ENCODE data around the gene ZNF804B.

ZNF804B gene

DNA sequence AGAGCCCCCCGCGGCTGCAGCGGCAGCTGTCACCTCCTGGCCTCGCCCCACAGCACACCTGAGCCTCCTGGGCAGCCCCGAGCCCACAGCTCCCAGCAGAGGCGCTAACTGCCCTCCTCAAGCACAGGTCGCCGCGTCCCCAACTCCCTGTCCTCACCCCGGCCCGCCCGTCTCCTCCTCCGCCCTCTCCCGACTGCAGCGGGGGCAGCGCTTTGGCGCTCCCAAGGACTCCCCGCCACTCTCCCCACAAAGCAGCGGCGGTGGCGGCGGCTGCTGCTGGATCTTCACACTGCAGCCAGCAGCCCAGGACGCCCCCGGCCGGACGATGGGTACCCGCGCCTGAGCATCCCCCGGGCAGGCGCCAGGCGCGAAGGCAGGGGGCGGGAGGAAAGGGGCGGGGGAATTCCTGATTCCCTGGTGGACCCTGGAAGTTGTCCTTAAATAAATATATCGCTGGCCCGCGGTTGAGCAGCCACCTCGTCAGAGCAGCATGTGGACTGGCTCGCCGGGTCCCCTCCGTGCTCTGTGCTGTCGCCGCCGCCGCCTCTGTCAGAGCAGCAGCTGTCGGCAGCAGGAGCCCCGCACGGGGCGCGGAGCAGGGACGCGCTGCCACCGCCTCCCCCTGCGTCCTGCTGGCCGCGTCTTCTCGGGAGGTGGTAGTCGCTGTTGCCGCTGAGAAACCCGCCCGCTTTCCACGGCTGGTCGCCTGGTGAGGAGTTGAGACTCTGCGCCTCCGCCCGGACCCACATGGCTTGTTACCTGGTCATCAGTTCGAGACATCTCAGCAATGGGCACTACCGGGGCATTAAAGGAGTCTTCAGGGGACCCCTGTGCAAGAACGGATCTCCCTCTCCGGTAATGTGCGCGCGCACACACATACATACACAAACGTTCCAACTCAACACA is at the start of gene ZNF804B:
ZNF804B (plus strand) TSS at position 471 of the 906 bp plus-strand sequence; CDS start at position 748, 277 bp downstream.
- H3K4me1 Mint-ChIP-seq = peaks cover 8% of the 10 kb centered on the region
- peak within 1 kb of the TSS; percentile 85 to 88 (median 85) for H3K4me3 Mint-ChIP-seq
- H3K27me3 Mint-ChIP-seq (ENCODE audit: low read depth) = peaks cover 78% of the 10 kb centered on the region
- H3K36me3 Mint-ChIP-seq (ENCODE audit: low read depth) = no peaks in the 10 kb centered on the region
- H3K27ac Mint-ChIP-seq = no peak within 1 kb of the TSS
- TF ChIP-seq, protein P1, sequence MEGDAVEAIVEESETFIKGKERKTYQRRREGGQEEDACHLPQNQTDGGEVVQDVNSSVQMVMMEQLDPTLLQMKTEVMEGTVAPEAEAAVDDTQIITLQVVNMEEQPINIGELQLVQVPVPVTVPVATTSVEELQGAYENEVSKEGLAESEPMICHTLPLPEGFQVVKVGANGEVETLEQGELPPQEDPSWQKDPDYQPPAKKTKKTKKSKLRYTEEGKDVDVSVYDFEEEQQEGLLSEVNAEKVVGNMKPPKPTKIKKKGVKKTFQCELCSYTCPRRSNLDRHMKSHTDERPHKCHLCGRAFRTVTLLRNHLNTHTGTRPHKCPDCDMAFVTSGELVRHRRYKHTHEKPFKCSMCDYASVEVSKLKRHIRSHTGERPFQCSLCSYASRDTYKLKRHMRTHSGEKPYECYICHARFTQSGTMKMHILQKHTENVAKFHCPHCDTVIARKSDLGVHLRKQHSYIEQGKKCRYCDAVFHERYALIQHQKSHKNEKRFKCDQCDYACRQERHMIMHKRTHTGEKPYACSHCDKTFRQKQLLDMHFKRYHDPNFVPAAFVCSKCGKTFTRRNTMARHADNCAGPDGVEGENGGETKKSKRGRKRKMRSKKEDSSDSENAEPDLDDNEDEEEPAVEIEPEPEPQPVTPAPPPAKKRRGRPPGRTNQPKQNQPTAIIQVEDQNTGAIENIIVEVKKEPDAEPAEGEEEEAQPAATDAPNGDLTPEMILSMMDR (IDR thresholded peaks at IDR 0.05; ENCODE audit: unreplicated experiment in 3 of 3) = peak in 1 of 3 experiments; percentile 8
- H3K9me3 Mint-ChIP-seq = no peaks in the 10 kb centered on the region

DNA sequence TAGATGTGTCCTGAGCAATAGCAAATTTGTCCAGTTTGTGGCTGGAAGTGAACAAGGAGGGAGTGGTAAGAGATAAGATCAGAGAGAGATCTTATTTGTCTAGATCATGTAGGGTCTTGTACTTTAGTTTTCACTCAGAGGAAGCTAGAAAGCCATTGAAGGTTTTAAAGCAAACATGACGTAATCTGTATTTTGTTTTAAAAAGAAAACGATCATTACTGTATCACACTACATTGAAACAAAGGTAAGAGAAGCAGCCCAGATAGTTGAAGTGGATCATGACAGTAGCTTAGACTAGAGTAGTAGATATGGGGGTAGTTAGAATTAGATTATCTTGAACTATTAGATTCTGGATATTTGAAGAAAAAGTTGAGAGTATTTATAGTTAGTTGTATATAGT is 23.6 kb upstream of the ZNF804B start:
- H3K9me3 Mint-ChIP-seq = no peaks in the 10 kb centered on the region
- no peaks in the 10 kb centered on the region for H3K27me3 Mint-ChIP-seq (ENCODE audit: low read depth)
- H3K27ac Mint-ChIP-seq = no peak overlapping the region
- no peaks in the 10 kb centered on the region for H3K36me3 Mint-ChIP-seq (ENCODE audit: low read depth)
- TF ChIP-seq, protein P1 (IDR thresholded peaks at IDR 0.05; ENCODE audit: unreplicated experiment in 3 of 3) = no peak
- H3K4me3 Mint-ChIP-seq = no peak overlapping the region
- no peaks in the 10 kb centered on the region for H3K4me1 Mint-ChIP-seq

DNA sequence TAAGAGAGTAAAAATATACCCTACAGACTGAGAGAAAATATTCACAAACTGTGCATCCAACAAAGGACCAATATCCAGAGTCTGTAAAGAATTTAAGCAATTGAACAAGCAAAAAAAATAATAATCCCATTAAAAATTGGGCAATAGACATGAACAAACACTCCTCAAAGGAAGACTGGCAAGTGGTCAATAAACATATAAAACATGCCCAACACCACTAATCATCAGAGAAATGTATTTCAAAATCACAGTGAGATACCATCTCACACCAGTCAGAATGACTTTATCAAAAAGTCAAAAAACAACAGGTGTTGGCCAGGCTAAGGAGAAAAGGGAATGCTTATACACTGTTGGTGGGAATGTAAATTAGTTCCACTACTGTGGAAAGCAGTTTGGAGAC is 21.9 kb upstream of the ZNF804B start:
- no peaks in the 10 kb centered on the region for H3K9me3 Mint-ChIP-seq
- H3K27ac Mint-ChIP-seq = no peak overlapping the region
- no peak overlapping the region for H3K4me3 Mint-ChIP-seq
- no peaks in the 10 kb centered on the region for H3K4me1 Mint-ChIP-seq
- no peaks in the 10 kb centered on the region for H3K27me3 Mint-ChIP-seq (ENCODE audit: low read depth)
- TF ChIP-seq, protein P1 (IDR thresholded peaks at IDR 0.05; ENCODE audit: unreplicated experiment in 3 of 3) = no peak
- H3K36me3 Mint-ChIP-seq (ENCODE audit: low read depth) = no peaks in the 10 kb centered on the region

DNA sequence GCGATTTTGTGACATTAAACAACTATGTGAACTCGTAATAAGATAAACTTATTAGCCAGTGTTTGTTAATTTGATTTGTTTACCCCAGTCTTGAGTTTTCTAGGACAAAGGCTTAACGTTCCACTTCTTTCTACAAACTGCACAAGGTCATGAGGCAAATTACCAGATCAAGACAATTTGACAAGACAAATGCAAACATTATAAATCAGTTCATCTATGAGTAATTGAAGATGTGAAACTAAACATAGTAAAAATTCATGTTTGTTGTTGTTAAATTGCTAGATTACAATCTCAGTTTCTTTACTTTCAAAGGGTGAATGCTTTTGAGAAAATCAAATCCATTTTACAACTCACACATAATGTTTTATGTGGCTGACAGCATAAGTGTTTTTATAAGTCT is 13.4 kb upstream of the ZNF804B start:
- H3K9me3 Mint-ChIP-seq = peaks cover 5% of the 10 kb centered on the region
- H3K27ac Mint-ChIP-seq = no peak overlapping the region
- no peaks in the 10 kb centered on the region for H3K4me1 Mint-ChIP-seq
- H3K4me3 Mint-ChIP-seq = no peak overlapping the region
- TF ChIP-seq, protein P1 (IDR thresholded peaks at IDR 0.05; ENCODE audit: unreplicated experiment in 3 of 3) = no peak
- no peaks in the 10 kb centered on the region for H3K27me3 Mint-ChIP-seq (ENCODE audit: low read depth)
- no peaks in the 10 kb centered on the region for H3K36me3 Mint-ChIP-seq (ENCODE audit: low read depth)

DNA sequence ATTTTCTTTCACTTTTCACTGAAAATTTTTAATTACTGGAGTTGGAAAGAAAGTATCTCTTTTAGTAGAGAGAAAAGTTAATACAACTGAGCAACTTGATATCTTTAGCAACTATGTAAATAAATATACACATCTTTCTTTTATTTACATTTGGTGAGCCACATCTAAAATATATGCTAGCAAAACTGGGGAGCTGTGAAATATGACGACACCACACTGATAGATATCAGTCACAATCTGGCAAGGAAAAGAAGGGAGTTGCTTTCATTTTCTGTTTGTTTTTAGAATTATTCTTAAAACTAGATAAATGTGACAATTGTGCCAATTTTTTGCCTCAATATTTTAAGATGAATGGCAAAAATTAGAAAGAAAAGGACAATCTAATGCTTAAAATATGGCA is 2.7 kb upstream of the ZNF804B start:
- H3K4me3 Mint-ChIP-seq = no peak overlapping the region
- H3K27ac Mint-ChIP-seq = no peak overlapping the region
- TF ChIP-seq, protein P1 (IDR thresholded peaks at IDR 0.05; ENCODE audit: unreplicated experiment in 3 of 3) = no peak
- peaks cover 81% of the 10 kb centered on the region for H3K27me3 Mint-ChIP-seq (ENCODE audit: low read depth)
- H3K9me3 Mint-ChIP-seq = no peaks in the 10 kb centered on the region
- peaks cover 8% of the 10 kb centered on the region for H3K4me1 Mint-ChIP-seq
- H3K36me3 Mint-ChIP-seq (ENCODE audit: low read depth) = no peaks in the 10 kb centered on the region

DNA sequence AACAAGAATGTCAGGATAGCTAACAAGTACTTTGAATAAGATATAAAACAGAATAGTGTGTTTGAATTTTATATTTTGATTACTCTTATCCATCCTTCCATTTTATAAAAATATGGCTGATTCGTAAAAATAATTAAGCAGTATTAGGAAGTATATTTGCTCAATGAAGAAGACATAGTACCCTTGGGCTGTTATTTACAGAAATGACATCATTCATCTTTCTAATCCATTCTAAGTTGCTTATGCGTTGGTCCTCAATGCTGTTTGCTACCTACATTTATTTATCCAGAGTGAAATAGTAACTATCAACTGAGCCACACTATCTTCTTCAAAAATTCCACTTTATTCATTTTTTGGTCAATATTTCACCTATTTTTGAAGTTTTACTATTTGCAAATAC is 2.1 kb upstream of the ZNF804B start:
- Mint-ChIP-seq H3K9me3 (no peaks in the 10 kb centered on the region), H3K27me3 (ENCODE audit: low read depth) (peaks cover 84% of the 10 kb centered on the region), H3K27ac (no peak overlapping the region), H3K36me3 (ENCODE audit: low read depth) (no peaks in the 10 kb centered on the region), H3K4me1 (peaks cover 8% of the 10 kb centered on the region), H3K4me3 (no peak overlapping the region)
- TF ChIP-seq, protein P1 (IDR thresholded peaks at IDR 0.05; ENCODE audit: unreplicated experiment in 3 of 3) = no peak

Measured in nephron (organoid).